Activated naive CD8-positive, alpha-beta T cell treated with anti-CD3 and anti-CD28 coated beads, Interleukin-2, amount 10 ng/mL, durations not matched to agents 7 days and 5 days (primary cell): Measurements from ENCODE around the gene NELL2. TPM values are rescaled to one million over a fixed set of nuclear protein-coding genes. Genes with fewer than 3 reads are reported as not detected.
"Not testable (repeated sequence)": the region's sequence is repeated elsewhere in the genome, so short reads cannot be mapped to it uniquely, and the experiment has no call there.

Experiments
- ATAC-seq: fragments of 150-1000 bp; cut with Tn5 transposase; one replicate; pipeline ENCODE4 v1.10.0; 2021; ENCODE audit warnings: low read depth, moderate library complexity
- POLR2A ChIA-PET: fragments of 350-600 bp; sonication (Branson Sonifier 250); formaldehyde crosslinking; loops from one replicate; lab custom pipeline; 2021; ENCODE audit warnings: antibody characterized with exemption; lab: Charles Lee
- DNase-seq: peaks from one replicate; pipeline ENCODE4 v3.0.0; 2021
- H3K27ac Mint-ChIP-seq: one replicate; pipeline ENCODE4 v1.8.0; 2022; ENCODE audit warnings: mild to moderate bottlenecking, mixed read lengths
- H3K27me3 Mint-ChIP-seq: one replicate; pipeline ENCODE4 v1.8.0; 2022; ENCODE audit warnings: mild to moderate bottlenecking, moderate library complexity, mixed read lengths
- H3K36me3 Mint-ChIP-seq: one replicate; pipeline ENCODE4 v1.8.0; 2021; ENCODE audit warnings: mild to moderate bottlenecking, mixed read lengths
- H3K4me1 Mint-ChIP-seq: one replicate; pipeline ENCODE4 v1.8.0; 2021; ENCODE audit warnings: mixed read lengths
- H3K4me3 Mint-ChIP-seq: one replicate; pipeline ENCODE4 v1.8.0; 2022; ENCODE audit warnings: mild to moderate bottlenecking, moderate library complexity, mixed read lengths
- H3K9me3 Mint-ChIP-seq: one replicate; pipeline ENCODE4 v1.8.0; 2021; ENCODE audit warnings: mixed read lengths
- total RNA-seq, 2 experiments: library from RNA; stranded (reverse); gene quantifications; one replicate each; pipeline ENCODE4 v1.2.3, GENCODE V29; 2021

The NELL2 gene
- total RNA-seq, 2 experiments from 2014 or later, result 147 to 161 TPM

GRCh38 chr12:44697511-44697910 is 178.6 kb downstream of the NELL2 start:
- no peaks in the 10 kb centered on the region for H3K9me3 Mint-ChIP-seq
- DNase-seq (no peak), ATAC-seq (no peak)
- no peaks in the 10 kb centered on the region for H3K27me3 Mint-ChIP-seq
- peaks cover 45% of the 10 kb centered on the region for H3K36me3 Mint-ChIP-seq
- H3K4me1 Mint-ChIP-seq, result peaks cover 1% of the 10 kb centered on the region
- H3K27ac Mint-ChIP-seq, result no peak overlapping the region
- POLR2A ChIA-PET, result no interaction called here
- no peak overlapping the region for H3K4me3 Mint-ChIP-seq

GRCh38 chr12:44696542-44696941 is 179.6 kb downstream of the NELL2 start:
- no peaks in the 10 kb centered on the region for H3K9me3 Mint-ChIP-seq
- no peaks in the 10 kb centered on the region for H3K27me3 Mint-ChIP-seq
- POLR2A ChIA-PET, result no interaction called here
- H3K36me3 Mint-ChIP-seq, result peaks cover 41% of the 10 kb centered on the region
- peaks cover 1% of the 10 kb centered on the region for H3K4me1 Mint-ChIP-seq
- H3K27ac Mint-ChIP-seq, result no peak overlapping the region
- no peak for ATAC-seq
- no peak for DNase-seq
- no peak overlapping the region for H3K4me3 Mint-ChIP-seq

- ATAC-seq (no peak), DNase-seq (no peak)
- Mint-ChIP-seq H3K27me3 (no peaks in the 10 kb centered on the region), H3K4me3 (no peak overlapping the region), H3K36me3 (peaks cover 38% of the 10 kb centered on the region), H3K9me3 (peaks cover 3% of the 10 kb centered on the region), H3K27ac (no peak overlapping the region), H3K4me1 (peaks cover 1% of the 10 kb centered on the region)
- POLR2A ChIA-PET, result no interaction called here
Measured at GRCh38 chr12:44694017-44694416, 182.1 kb downstream of the NELL2 start.

DNA sequence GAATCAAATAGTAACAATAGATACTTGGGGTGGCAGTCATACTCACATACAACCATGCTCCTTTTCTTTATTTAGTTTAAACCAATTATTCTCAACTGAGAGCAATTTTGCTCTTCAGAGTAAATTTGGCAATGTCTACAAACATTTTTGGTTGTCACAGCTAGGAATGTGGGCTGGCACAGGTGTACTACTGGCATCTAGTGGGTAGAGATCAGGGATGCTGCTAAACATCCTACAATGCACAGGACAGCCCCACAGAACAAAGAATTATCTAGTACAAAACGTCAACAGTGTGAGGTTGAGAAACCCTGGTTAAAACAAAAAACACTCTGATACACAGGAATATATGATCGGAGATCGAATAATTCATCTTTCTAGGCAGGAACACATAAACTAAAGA is 186.5 kb downstream of the NELL2 start:
- ATAC-seq (no peak), DNase-seq (no peak)
- H3K36me3 Mint-ChIP-seq, result peaks cover 40% of the 10 kb centered on the region
- H3K27ac Mint-ChIP-seq, result no peak overlapping the region
- H3K9me3 Mint-ChIP-seq, result peaks cover 11% of the 10 kb centered on the region
- no peaks in the 10 kb centered on the region for H3K4me1 Mint-ChIP-seq
- H3K4me3 Mint-ChIP-seq, result no peak overlapping the region
- POLR2A ChIA-PET, result no interaction called here
- H3K27me3 Mint-ChIP-seq, result no peaks in the 10 kb centered on the region

- H3K9me3 Mint-ChIP-seq, result peaks cover 14% of the 10 kb centered on the region
Measured at GRCh38 chr12:44686821-44687432, 189.2 kb downstream of the NELL2 start.

DNA sequence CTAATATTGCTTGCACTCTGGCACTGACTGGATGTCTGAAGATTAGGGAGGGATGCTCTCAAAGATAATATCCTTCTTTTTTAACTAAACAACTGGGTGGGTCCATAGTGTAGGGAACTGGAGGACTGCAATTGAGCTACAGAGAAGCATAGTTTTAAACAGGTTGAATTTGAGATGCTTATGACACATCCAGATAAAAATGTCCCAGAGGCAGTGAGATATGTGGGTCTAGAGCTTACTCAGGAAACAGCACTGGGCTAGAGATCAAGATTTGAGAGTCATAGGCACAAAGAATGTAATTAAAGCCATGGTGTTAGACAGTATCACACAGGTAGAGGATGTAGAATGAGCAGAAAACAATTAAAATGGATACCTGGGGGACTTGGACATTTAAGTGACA is 198.4 kb downstream of the NELL2 start:
- Mint-ChIP-seq H3K9me3 (peaks cover 2% of the 10 kb centered on the region), H3K36me3 (peaks cover 11% of the 10 kb centered on the region), H3K27ac (no peak overlapping the region), H3K4me3 (no peak overlapping the region), H3K4me1 (peaks cover 1% of the 10 kb centered on the region), H3K27me3 (no peaks in the 10 kb centered on the region)
- ATAC-seq (no peak), DNase-seq (no peak)
- POLR2A ChIA-PET, result no interaction called here

More at GRCh38 chr12:44686821-44687432, 189.2 kb downstream of the NELL2 start:
- POLR2A ChIA-PET, H3K27me3 Mint-ChIP-seq, H3K4me1 Mint-ChIP-seq, H3K4me3 Mint-ChIP-seq, DNase-seq, H3K27ac Mint-ChIP-seq, ATAC-seq: not testable (repeated sequence)
- H3K36me3 Mint-ChIP-seq, result peaks cover 44% of the 10 kb centered on the region

GRCh38 chr12:44674875-44675274 is 201.2 kb downstream of the NELL2 start:
- ATAC-seq, result no peak
- DNase-seq, result no peak
- H3K4me3 Mint-ChIP-seq, result no peak overlapping the region
- POLR2A ChIA-PET, result no interaction called here
- peaks cover 32% of the 10 kb centered on the region for H3K36me3 Mint-ChIP-seq
- H3K27ac Mint-ChIP-seq, result no peak overlapping the region
- H3K27me3 Mint-ChIP-seq, result no peaks in the 10 kb centered on the region
- peaks cover 9% of the 10 kb centered on the region for H3K4me1 Mint-ChIP-seq
- H3K9me3 Mint-ChIP-seq, result peaks cover 10% of the 10 kb centered on the region

DNA sequence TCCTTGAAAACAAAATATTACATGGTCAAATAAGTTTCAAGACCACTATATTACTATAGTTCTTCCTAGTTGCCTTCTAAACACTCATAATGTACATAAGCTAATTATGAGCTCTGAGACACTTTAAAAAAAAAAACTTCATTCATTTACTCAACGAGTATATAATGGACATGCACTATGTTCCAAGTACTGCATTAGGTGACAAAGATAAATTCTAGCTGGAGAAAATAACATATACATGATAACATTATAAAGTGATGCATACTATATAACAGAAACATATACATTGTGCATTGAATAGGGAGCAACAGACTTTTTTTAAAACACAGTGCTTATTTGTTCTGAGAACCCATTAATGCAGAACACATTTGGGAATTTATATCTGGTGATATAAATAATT is 202.3 kb downstream of the NELL2 start:
- H3K27ac Mint-ChIP-seq, result no peak overlapping the region
- H3K4me1 Mint-ChIP-seq, result peaks cover 9% of the 10 kb centered on the region
- POLR2A ChIA-PET, result no interaction called here
- H3K4me3 Mint-ChIP-seq, result no peak overlapping the region
- DNase-seq (no peak), ATAC-seq (no peak)
- no peaks in the 10 kb centered on the region for H3K27me3 Mint-ChIP-seq
- H3K9me3 Mint-ChIP-seq, result peaks cover 10% of the 10 kb centered on the region
- H3K36me3 Mint-ChIP-seq, result peaks cover 43% of the 10 kb centered on the region

- ATAC-seq (no peak), DNase-seq (no peak)
- Mint-ChIP-seq H3K27me3 (no peaks in the 10 kb centered on the region), H3K27ac (no peak overlapping the region), H3K4me3 (no peak overlapping the region), H3K9me3 (peaks cover 12% of the 10 kb centered on the region), H3K36me3 (peaks cover 47% of the 10 kb centered on the region), H3K4me1 (peaks cover 11% of the 10 kb centered on the region)
- POLR2A ChIA-PET, result no interaction called here
Measured at GRCh38 chr12:44672042-44672441, 204.1 kb downstream of the NELL2 start.

GRCh38 chr12:44668443-44668842 is 207.7 kb downstream of the NELL2 start:
- H3K4me3 Mint-ChIP-seq, result no peak overlapping the region
- POLR2A ChIA-PET, result no interaction called here
- H3K4me1 Mint-ChIP-seq, result peaks cover 9% of the 10 kb centered on the region
- peaks cover 57% of the 10 kb centered on the region for H3K36me3 Mint-ChIP-seq
- H3K9me3 Mint-ChIP-seq, result peaks cover 15% of the 10 kb centered on the region
- no peak for DNase-seq
- no peaks in the 10 kb centered on the region for H3K27me3 Mint-ChIP-seq
- no peak overlapping the region for H3K27ac Mint-ChIP-seq
- ATAC-seq, result no peak

- no peaks in the 10 kb centered on the region for H3K27me3 Mint-ChIP-seq
- H3K4me3 Mint-ChIP-seq, result no peak overlapping the region
- no peak overlapping the region for H3K27ac Mint-ChIP-seq
- no peak for DNase-seq
- ATAC-seq, result no peak
- H3K4me1 Mint-ChIP-seq, result peaks cover 9% of the 10 kb centered on the region
- peaks cover 13% of the 10 kb centered on the region for H3K9me3 Mint-ChIP-seq
- peaks cover 55% of the 10 kb centered on the region for H3K36me3 Mint-ChIP-seq
- POLR2A ChIA-PET, result no interaction called here
Measured at GRCh38 chr12:44667461-44667860, 208.7 kb downstream of the NELL2 start.

DNA sequence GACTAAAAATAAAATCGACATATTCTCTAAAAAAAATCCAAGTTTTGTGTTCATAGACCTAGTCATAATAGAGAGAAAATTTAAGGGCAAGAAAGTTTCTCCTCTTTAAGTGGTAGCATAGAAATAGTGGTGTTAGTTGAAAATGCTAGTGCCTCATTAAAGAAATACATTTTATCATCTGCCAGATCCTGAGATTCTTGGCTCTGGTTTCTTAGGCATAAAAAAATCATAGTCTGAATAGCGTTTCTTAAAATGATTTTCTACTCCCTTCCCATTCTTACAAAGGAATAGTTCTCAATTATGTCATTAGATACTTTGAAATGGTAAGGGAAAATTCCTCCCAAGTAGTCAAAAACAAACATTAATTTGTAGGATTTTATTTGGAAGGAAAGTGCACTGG is 212.8 kb downstream of the NELL2 start:
- POLR2A ChIA-PET, result no interaction called here
- no peaks in the 10 kb centered on the region for H3K27me3 Mint-ChIP-seq
- peaks cover 2% of the 10 kb centered on the region for H3K4me1 Mint-ChIP-seq
- H3K9me3 Mint-ChIP-seq, result peaks cover 8% of the 10 kb centered on the region
- ATAC-seq, result no peak
- H3K27ac Mint-ChIP-seq, result no peak overlapping the region
- no peak for DNase-seq
- H3K4me3 Mint-ChIP-seq, result no peak overlapping the region
- peaks cover 43% of the 10 kb centered on the region for H3K36me3 Mint-ChIP-seq

DNA sequence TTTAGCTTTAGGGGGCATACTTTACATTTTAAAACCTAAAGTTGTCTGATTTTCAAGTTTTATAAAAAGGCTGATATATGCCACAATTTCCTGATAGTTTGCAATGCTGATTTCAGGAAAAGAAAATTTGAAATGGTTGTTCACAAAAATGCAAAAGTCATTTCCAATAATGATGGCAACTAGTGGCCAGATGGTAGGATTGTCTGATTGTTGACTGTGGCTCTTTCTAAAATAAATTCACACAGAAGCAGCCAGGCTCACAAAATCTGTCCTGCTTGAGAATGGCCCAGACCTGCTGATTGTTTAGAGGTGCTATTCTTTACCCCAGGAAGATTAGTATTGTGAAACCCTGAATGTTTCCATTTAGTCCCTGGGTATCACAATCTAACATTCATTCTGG is 220.3 kb downstream of the NELL2 start:
- no peak overlapping the region for H3K4me3 Mint-ChIP-seq
- no peaks in the 10 kb centered on the region for H3K27me3 Mint-ChIP-seq
- H3K9me3 Mint-ChIP-seq, result peaks cover 4% of the 10 kb centered on the region
- peaks cover 10% of the 10 kb centered on the region for H3K4me1 Mint-ChIP-seq
- POLR2A ChIA-PET, result no interaction called here
- no peak for DNase-seq
- no peak overlapping the region for H3K27ac Mint-ChIP-seq
- no peak for ATAC-seq
- H3K36me3 Mint-ChIP-seq, result peaks cover 16% of the 10 kb centered on the region

GRCh38 chr12:44654646-44655639 is 221.2 kb downstream of the NELL2 start:
- H3K36me3 Mint-ChIP-seq, result peaks cover 12% of the 10 kb centered on the region
- peak overlapping the region; percentile 3 for H3K27ac Mint-ChIP-seq
- H3K9me3 Mint-ChIP-seq, result peaks cover 4% of the 10 kb centered on the region
- peaks cover 10% of the 10 kb centered on the region for H3K4me1 Mint-ChIP-seq
- H3K4me3 Mint-ChIP-seq, result no peak overlapping the region
- POLR2A ChIA-PET, result no interaction called here
- H3K27me3 Mint-ChIP-seq, result no peaks in the 10 kb centered on the region
- DNase-seq (no peak), ATAC-seq (peak; percentile 36)
